ENCODE data around the gene PEDS1.
A peak's percentile ranks its signal among the peaks of the same experiment; 100 is the strongest.

The PEDS1 gene

DNA sequence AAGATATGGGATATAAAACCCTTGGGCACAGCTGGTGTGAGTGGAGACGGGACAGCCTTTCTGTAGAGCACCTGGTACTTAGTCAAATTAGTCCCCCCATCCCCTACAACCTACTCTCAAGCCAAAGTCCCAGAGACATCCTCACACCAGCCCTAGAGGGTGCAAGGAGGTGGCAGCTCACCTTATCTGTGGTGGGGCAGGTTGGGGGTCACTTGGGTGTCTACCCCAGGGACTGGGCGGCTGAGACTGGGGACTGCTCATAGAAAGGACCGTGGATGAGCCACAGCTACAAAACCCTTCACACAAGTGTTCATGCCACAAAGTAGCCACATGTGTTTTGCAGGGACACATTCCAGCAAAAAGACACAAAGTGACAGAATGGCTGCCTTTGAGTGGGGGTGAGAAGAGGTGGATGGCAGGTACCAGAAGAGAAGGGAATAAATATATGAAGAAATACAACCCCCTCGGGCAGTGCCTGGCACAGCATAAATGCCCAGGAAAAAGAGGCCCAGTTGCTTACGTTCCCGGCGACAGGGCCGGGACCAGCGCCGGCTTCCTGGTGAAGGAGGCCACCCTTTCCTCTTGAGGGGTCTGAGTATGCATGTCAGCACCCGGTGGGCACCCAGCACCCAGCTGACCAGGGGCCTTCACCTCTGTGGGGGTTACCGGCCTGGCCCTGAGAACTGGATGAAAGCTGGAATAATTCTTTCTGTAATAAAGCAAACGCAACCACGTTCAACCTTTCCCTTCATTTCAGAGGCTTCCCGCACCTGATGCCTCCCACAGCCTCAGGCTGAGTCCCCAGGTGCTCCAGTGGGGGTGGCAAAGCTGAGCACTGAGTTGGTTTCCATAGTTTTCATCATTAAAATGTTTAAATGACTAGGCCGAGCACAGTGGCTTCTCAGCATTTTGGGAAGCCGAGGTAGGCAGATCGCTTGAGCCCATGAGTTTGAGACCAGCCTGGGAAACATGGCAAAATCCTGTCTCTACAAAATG is 22.7 kb upstream of the PEDS1 start:
- intact Hi-C loops (cut with DNase I; ENCODE audit: low total_unique reads) = loop anchor here (10.0 kb wide), 1 partner anchor 201 kb away; no protein-coding TSS in a partner anchor
- DNase-seq = no peak
- Histone ChIP-seq H3K27me3 (no peaks in the 10 kb centered on the region), H3K36me3 (no peaks in the 10 kb centered on the region), H3K27ac (no peak overlapping the region), H3K9me3 (no peaks in the 10 kb centered on the region), H3K4me3 (no peak overlapping the region), H3K4me1 (peaks cover 0 to 19% (median 10%) of the 10 kb centered on the region in 4 donors)
- TF ChIP-seq, protein P1, sequence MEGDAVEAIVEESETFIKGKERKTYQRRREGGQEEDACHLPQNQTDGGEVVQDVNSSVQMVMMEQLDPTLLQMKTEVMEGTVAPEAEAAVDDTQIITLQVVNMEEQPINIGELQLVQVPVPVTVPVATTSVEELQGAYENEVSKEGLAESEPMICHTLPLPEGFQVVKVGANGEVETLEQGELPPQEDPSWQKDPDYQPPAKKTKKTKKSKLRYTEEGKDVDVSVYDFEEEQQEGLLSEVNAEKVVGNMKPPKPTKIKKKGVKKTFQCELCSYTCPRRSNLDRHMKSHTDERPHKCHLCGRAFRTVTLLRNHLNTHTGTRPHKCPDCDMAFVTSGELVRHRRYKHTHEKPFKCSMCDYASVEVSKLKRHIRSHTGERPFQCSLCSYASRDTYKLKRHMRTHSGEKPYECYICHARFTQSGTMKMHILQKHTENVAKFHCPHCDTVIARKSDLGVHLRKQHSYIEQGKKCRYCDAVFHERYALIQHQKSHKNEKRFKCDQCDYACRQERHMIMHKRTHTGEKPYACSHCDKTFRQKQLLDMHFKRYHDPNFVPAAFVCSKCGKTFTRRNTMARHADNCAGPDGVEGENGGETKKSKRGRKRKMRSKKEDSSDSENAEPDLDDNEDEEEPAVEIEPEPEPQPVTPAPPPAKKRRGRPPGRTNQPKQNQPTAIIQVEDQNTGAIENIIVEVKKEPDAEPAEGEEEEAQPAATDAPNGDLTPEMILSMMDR (IDR thresholded peaks at IDR 0.05) = no peak

DNA sequence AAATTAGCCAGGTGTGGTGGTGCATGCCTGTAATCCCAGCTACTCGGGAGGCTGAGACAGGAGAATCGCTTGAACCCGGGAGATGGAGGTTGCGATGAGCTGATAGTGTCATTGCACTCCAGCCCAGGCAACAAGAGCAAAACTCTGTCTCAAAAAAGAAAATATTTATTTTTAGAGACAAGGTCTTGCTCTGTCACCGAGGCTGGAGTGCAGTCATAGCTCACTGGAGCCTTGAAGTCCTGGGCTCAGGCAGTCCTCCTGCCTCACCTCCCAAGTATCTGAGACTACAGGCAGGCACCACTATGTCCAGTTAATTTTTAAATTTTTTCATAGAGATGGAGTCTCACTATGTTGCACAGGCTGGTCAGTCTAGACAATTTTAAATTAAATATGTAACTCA is 20.9 kb upstream of the PEDS1 start:
- Histone ChIP-seq H3K4me3 (no peak overlapping the region), H3K36me3 (no peaks in the 10 kb centered on the region), H3K9me3 (no peaks in the 10 kb centered on the region), H3K27me3 (no peaks in the 10 kb centered on the region), H3K27ac (no peak overlapping the region), H3K4me1 (peaks cover 0 to 19% (median 10%) of the 10 kb centered on the region in 4 donors)
- intact Hi-C loops (cut with DNase I; ENCODE audit: low total_unique reads) = loop anchor here (10.0 kb wide), 1 partner anchor 200 kb away; no protein-coding TSS in a partner anchor
- DNase-seq = no peak
- TF ChIP-seq, protein P1 (IDR thresholded peaks at IDR 0.05) = no peak

DNA sequence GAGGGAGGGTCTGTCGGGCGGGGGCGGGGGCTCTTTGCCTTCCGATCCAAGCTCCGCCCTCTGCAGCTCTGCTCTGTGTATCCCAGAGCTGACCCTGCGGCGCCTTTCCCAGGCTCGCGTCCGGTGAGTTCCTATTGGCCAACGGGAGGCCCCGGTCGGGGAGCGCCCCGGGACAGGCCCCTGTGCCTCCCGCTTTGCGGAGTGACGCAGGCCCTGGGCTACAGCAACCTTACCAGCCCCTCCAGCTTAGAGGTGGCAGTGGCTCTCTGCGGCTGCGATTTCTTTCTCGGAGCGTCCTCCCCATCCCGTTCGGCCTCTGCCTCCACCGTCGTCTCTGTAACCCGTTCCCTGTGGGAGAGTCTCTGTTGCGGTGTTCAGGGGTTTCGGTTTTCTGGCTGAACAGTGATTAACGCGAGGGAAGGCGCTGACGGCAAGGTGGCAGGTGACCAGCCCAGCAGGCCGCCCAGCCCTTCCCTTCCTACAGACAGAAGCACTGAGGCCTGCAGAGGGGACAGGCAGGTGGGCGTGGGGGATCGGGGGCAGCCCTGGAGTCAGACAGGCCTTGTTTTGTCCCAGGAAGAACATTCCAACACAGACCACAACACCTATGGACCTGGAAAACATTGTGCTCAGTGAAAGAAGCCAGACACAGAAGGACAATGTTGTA is 19.0 kb upstream of the PEDS1 start:
- TF ChIP-seq, protein P1 (IDR thresholded peaks at IDR 0.05) = no peak
- intact Hi-C loops (cut with DNase I; ENCODE audit: low total_unique reads) = loop anchor here (10.0 kb wide), 1 partner anchor 198 kb away; no protein-coding TSS in a partner anchor
- no peaks in the 10 kb centered on the region for H3K36me3 ChIP-seq
- H3K27me3 ChIP-seq = no peaks in the 10 kb centered on the region
- H3K4me3 ChIP-seq = peak overlapping the region; percentile 57 to 61
- peak overlapping the region; percentile 82 to 87 for H3K27ac ChIP-seq
- no peaks in the 10 kb centered on the region for H3K9me3 ChIP-seq
- peaks cover 0 to 28% (median 10%) of the 10 kb centered on the region in 4 donors for H3K4me1 ChIP-seq
- DNase-seq = peak; percentile 88 to 95

DNA sequence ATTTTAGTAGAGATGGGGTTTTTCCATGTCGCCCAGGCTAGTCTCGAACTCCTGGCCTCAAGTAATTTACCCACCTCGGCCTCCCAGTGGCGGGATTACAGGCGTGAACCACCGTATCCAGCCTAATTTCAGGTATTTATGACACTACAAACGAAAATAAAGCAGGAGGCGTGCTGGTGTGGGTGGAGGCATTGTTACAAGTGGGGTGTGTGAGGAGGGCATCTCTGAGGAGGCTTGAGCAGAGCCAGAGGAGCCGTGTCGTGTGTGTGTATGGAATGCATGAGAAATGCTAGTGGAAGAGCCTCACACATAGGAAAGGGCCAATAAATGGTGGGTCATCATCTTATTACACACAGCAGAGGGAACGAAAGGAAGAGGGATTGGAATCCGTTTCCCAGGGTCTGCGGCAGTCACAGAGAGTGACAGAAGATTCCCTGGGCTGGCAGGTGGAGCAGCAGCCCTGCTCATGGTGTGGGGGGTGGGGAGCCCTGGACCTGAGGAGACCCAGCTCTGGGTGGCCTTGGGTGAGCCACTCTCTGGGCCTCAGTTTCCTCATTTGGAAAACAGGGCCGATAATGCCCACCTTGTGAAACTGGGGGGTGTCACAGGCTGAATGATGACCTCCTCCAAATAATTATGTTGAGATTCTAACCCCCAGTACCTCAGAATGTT is 17.2 kb upstream of the PEDS1 start:
- intact Hi-C loops (cut with DNase I; ENCODE audit: low total_unique reads) = loop anchor here (1.0 to 10.0 kb wide), 2 partner anchors 50 to 196 kb away; no protein-coding TSS in a partner anchor
- H3K27ac ChIP-seq = peak overlapping the region in 1 of 2 donors; percentile 87

More for the DNA sequence above, 17.2 kb upstream of the PEDS1 start:
- H3K4me3 ChIP-seq = no peak overlapping the region
- TF ChIP-seq, protein P1 (IDR thresholded peaks at IDR 0.05) = no peak
- no peak for DNase-seq
- no peaks in the 10 kb centered on the region for H3K9me3 ChIP-seq
- no peaks in the 10 kb centered on the region for H3K36me3 ChIP-seq
- peaks cover 0 to 40% (median 18%) of the 10 kb centered on the region in 4 donors for H3K4me1 ChIP-seq
- no peaks in the 10 kb centered on the region for H3K27me3 ChIP-seq

All from tibial artery (tissue), 4 donors.